Fibroblast of lung (primary cell): ENCODE results near the gene GGT7.

Experiments used
- EZH2 ChIP-seq: IDR thresholded peaks from 2 replicates; pipeline ENCODE4 v1.5.1; 2012; ENCODE audit warnings: low read length, control low read depth, mild to moderate bottlenecking; ENCODE audit errors: missing control alignments
- TF ChIP-seq, protein P1 (sequence below), 2 donors: IDR thresholded peaks in 1 of 2; conservative IDR thresholded peaks in 1 of 2; 1 replicate in 1 of 2; 2 replicates in 1 of 2; pipeline ENCODE4 v1.5.1; 2011 to 2012; ENCODE audit warnings: low read length in 2 of 2, control low read depth in 1 of 2, inconsistent platforms in 1 of 2, low read depth in 1 of 2, mild to moderate bottlenecking in 1 of 2

DNA sequence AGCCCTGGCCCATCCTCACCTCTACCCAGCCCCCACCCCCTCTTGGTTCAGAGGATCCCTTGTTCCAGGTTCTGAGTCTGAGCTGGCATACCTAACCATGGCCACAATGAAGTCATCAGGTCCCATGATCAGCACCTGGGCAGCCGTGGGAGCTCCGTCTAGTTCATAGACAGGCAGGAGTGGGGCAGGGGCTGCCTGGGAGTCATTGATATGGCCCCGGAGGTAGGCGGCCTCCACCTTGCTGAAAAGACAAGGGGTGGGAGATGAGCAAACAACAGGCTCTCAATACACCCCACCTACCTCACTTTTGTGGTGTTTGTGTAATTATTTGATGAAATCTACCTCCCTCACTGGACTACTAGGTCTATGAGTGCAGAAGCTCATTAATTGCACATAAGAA is 20.4 kb downstream of the GGT7 start:
- TF ChIP-seq, protein P1, sequence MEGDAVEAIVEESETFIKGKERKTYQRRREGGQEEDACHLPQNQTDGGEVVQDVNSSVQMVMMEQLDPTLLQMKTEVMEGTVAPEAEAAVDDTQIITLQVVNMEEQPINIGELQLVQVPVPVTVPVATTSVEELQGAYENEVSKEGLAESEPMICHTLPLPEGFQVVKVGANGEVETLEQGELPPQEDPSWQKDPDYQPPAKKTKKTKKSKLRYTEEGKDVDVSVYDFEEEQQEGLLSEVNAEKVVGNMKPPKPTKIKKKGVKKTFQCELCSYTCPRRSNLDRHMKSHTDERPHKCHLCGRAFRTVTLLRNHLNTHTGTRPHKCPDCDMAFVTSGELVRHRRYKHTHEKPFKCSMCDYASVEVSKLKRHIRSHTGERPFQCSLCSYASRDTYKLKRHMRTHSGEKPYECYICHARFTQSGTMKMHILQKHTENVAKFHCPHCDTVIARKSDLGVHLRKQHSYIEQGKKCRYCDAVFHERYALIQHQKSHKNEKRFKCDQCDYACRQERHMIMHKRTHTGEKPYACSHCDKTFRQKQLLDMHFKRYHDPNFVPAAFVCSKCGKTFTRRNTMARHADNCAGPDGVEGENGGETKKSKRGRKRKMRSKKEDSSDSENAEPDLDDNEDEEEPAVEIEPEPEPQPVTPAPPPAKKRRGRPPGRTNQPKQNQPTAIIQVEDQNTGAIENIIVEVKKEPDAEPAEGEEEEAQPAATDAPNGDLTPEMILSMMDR (conservative IDR thresholded peaks at IDR 0.05 in 1 of 2, IDR thresholded peaks at IDR 0.05 in 1 of 2; ENCODE audit: low read depth in 1 of 2, low read length in 2 of 2) = no peak
- no peak for TF ChIP-seq EZH2
